Neural cell (in vitro differentiated cells): ENCODE results near the gene PELI2. TPM values are rescaled to one million over a fixed set of nuclear protein-coding genes. Genes with fewer than 3 reads are reported as not detected.

Experiments
- H2AFZ ChIP-seq: fragments of 200-600, 300-800 bp; sonication (generic), shearing (Covaris generic); 2 replicates; pipeline ENCODE4 v1.6.0; 2014; ENCODE audit warnings: low read depth, mild to moderate bottlenecking, antibody characterized with exemption, low read length, moderate library complexity
- H3F3A ChIP-seq: fragments of 200-600 bp; shearing (Covaris generic); 2 replicates; pipeline ENCODE4 v1.6.1; 2016; ENCODE audit warnings: mild to moderate bottlenecking, moderate library complexity, mixed read lengths, antibody characterized with exemption, low read length; ENCODE audit not compliant: insufficient read depth, poor library complexity, severe bottlenecking
- H3K27ac ChIP-seq: fragments of 200-600, 300-800 bp; sonication (generic), shearing (Covaris generic); 2 replicates; pipeline ENCODE4 v1.5.1; 2014; ENCODE audit warnings: mild to moderate bottlenecking, low read length, moderate library complexity
- H3K27me3 ChIP-seq: fragments of 300-800, 200-600 bp; sonication (generic), shearing (Covaris generic); 2 replicates; pipeline ENCODE4 v1.6.0; 2014; ENCODE audit warnings: mild to moderate bottlenecking, low read depth, low read length, moderate library complexity; ENCODE audit not compliant: insufficient read depth
- H3K36me3 ChIP-seq: fragments of 300-800, 200-600 bp; sonication (generic), shearing (Covaris generic); 2 replicates; pipeline ENCODE4 v1.5.1; 2014; ENCODE audit warnings: mild to moderate bottlenecking, antibody characterized with exemption, low read length, moderate library complexity; ENCODE audit not compliant: insufficient read depth
- H3K4me2 ChIP-seq: fragments of 300-800, 200-600 bp; sonication (generic), shearing (Covaris generic); 2 replicates; pipeline ENCODE4 v1.6.0; 2014; ENCODE audit warnings: mild to moderate bottlenecking, low read length
- H3K4me3 ChIP-seq: fragments of 300-800, 200-600 bp; sonication (generic), shearing (Covaris generic); 2 replicates; pipeline ENCODE4 v1.5.1; 2014; ENCODE audit warnings: mild to moderate bottlenecking, low read length, moderate library complexity
- H3K79me2 ChIP-seq: fragments of 200-600 bp; shearing (Covaris generic); replicated peaks from 2 replicates; pipeline ENCODE4 v1.6.0; 2014; ENCODE audit warnings: mild to moderate bottlenecking, low read length, moderate library complexity; ENCODE audit not compliant: insufficient read depth
- H3K9ac ChIP-seq: fragments of 300-800, 200-600 bp; sonication (generic), shearing (Covaris generic); 2 replicates; pipeline ENCODE4 v1.6.1; 2016; ENCODE audit warnings: mild to moderate bottlenecking, low read length, mixed read lengths
- H3K9me2 ChIP-seq: fragments of 200-600 bp; shearing (Covaris generic); 2 replicates; pipeline ENCODE4 v1.6.1; 2016; ENCODE audit warnings: mild to moderate bottlenecking, low read length, mixed read lengths; ENCODE audit not compliant: insufficient read depth
- H3K9me3 ChIP-seq: fragments of 200-600, 300-800 bp; sonication (generic), shearing (Covaris generic); 2 replicates; pipeline ENCODE4 v1.6.1; 2016; ENCODE audit warnings: mild to moderate bottlenecking, mixed run types, low read length, moderate library complexity, mixed read lengths
- H4K20me1 ChIP-seq: fragments of 200-600 bp; shearing (Covaris generic); 2 replicates; pipeline ENCODE4 v1.6.1; 2016; ENCODE audit warnings: mild to moderate bottlenecking, mixed run types; ENCODE audit not compliant: insufficient read depth
- CTCF ChIP-seq: fragments of 450-650 bp; IDR thresholded peaks from 2 replicates; pipeline ENCODE4 v1.5.1; 2014; ENCODE audit warnings: antibody characterized with exemption, mild to moderate bottlenecking, moderate library complexity; ENCODE audit not compliant: poor library complexity, severe bottlenecking
- EP300 ChIP-seq: fragments of 450-650 bp; conservative IDR thresholded peaks from 2 replicates; pipeline ENCODE4 v1.6.1; 2014; ENCODE audit warnings: antibody characterized with exemption, mild to moderate bottlenecking, moderate library complexity; ENCODE audit not compliant: poor library complexity, severe bottlenecking
- EZH2 ChIP-seq: fragments of 200-600, 300-800 bp; shearing (Covaris generic), sonication (generic); IDR thresholded peaks from 2 replicates; pipeline ENCODE4 v1.6.1; 2014; ENCODE audit warnings: antibody characterized with exemption, low read length, borderline replicate concordance, mild to moderate bottlenecking; ENCODE audit not compliant: insufficient read depth, poor library complexity, severe bottlenecking
- MXI1 ChIP-seq: fragments of 450-650 bp; conservative IDR thresholded peaks from 2 replicates; pipeline ENCODE4 v1.6.1; 2014; ENCODE audit warnings: antibody characterized with exemption, mild to moderate bottlenecking; ENCODE audit not compliant: poor library complexity, severe bottlenecking
- POLR2AphosphoS5 ChIP-seq: IDR thresholded peaks from 2 replicates; pipeline ENCODE4 v1.6.1; 2012
- RAD21 ChIP-seq: fragments of 450-650 bp; conservative IDR thresholded peaks from 2 replicates; pipeline ENCODE4 v1.6.1; 2014; ENCODE audit warnings: antibody characterized with exemption, mild to moderate bottlenecking, moderate library complexity
- REST ChIP-seq: IDR thresholded peaks from 2 replicates; pipeline ENCODE4 v1.6.1; 2012; ENCODE audit warnings: borderline replicate concordance
- SMC3 ChIP-seq: fragments of 450-650 bp; conservative IDR thresholded peaks from 2 replicates; pipeline ENCODE4 v1.6.1; 2014; ENCODE audit warnings: antibody characterized with exemption, mild to moderate bottlenecking, moderate library complexity; ENCODE audit not compliant: poor library complexity
- TAF1 ChIP-seq: IDR thresholded peaks from 2 replicates; pipeline ENCODE4 v1.6.1; 2012; ENCODE audit warnings: low read depth
- polyA plus RNA-seq: library from polyadenylated mRNA; depleted of rRNA; stranded (reverse); fragments of >200 nt; gene quantifications from 2 replicates; pipeline ENCODE4 v1.2.3, GENCODE V29; 2014

The PELI2 gene
- polyA plus RNA-seq, 1 donor from 2014 or later = 5.3 TPM

GRCh38 chr14:56299306-56299984 lies 181.2 kb downstream of the PELI2 start:
- no peak for TF ChIP-seq REST
- TF ChIP-seq TAF1 = no peak
- TF ChIP-seq EP300 = no peak
- no peak for TF ChIP-seq SMC3
- TF ChIP-seq MXI1 = no peak
- TF ChIP-seq EZH2 = no peak
- TF ChIP-seq RAD21 = no peak
- no peak for TF ChIP-seq CTCF
- Histone ChIP-seq H3K4me2 (no peak overlapping the region), H3F3A (no peaks in the 10 kb centered on the region), H4K20me1 (no peaks in the 10 kb centered on the region), H3K36me3 (peaks cover 5% of the 10 kb centered on the region), H3K27ac (no peak overlapping the region), H3K9me3 (no peaks in the 10 kb centered on the region), H3K9ac (no peak overlapping the region), H3K9me2 (no peaks in the 10 kb centered on the region), H3K79me2 (no peaks in the 10 kb centered on the region), H2AFZ (no peak overlapping the region), H3K4me3 (no peak overlapping the region), H3K27me3 (no peaks in the 10 kb centered on the region)

- H3K9me3 ChIP-seq = no peaks in the 10 kb centered on the region
- no peaks in the 10 kb centered on the region for H3K27me3 ChIP-seq
- no peaks in the 10 kb centered on the region for H4K20me1 ChIP-seq
- no peak overlapping the region for H2AFZ ChIP-seq
- no peak for TF ChIP-seq TAF1
- TF ChIP-seq EP300 = no peak
- TF ChIP-seq SMC3 = no peak
- no peak for TF ChIP-seq CTCF
- TF ChIP-seq POLR2AphosphoS5 = no peak
- TF ChIP-seq REST = no peak
- no peak overlapping the region for H3K4me2 ChIP-seq
- peaks cover 5% of the 10 kb centered on the region for H3K36me3 ChIP-seq
- H3K79me2 ChIP-seq = no peaks in the 10 kb centered on the region
- no peak overlapping the region for H3K27ac ChIP-seq
- no peak overlapping the region for H3K9ac ChIP-seq
- no peaks in the 10 kb centered on the region for H3F3A ChIP-seq
- no peaks in the 10 kb centered on the region for H3K9me2 ChIP-seq
- no peak overlapping the region for H3K4me3 ChIP-seq
These were observed 182.3 kb downstream of the PELI2 start for GRCh38 chr14:56300495-56300894.
